Kidney (tissue), 14 donors: ENCODE results near the gene GIPC1. TPM values are rescaled to one million over a fixed set of nuclear protein-coding genes. Genes with fewer than 3 reads are reported as not detected.
A peak's percentile ranks its signal among the peaks of the same experiment; 100 is the strongest.

ENCODE experiments used
- DNase-seq, 5 donors: peaks; one replicate each; pipeline ENCODE4 v3.0.0-alpha.2; 2013 to 2020
- FAIRE-seq: peaks from 2 replicates; lab custom pipeline; 2012; peaks lifted over from hg19 to GRCh38; lab: Jason Lieb, UNC
- H3K27ac ChIP-seq, 2 donors: one replicate each; pipeline ENCODE4 v1.7.0; 2013; ENCODE audit warnings: low read depth in 2 of 2, low read length in 2 of 2, inconsistent platforms in 1 of 2
- H3K27me3 ChIP-seq: one replicate; pipeline ENCODE4 v1.7.1; 2013; ENCODE audit warnings: low read length, inconsistent platforms; ENCODE audit not compliant: control insufficient read depth, insufficient read depth
- H3K36me3 ChIP-seq, 3 donors: one replicate each; pipeline versions ENCODE4 v1.7.0 to v1.7.1; 2013; ENCODE audit warnings: low read length in 3 of 3, control low read depth in 1 of 3, inconsistent platforms in 1 of 3; ENCODE audit not compliant: insufficient read depth in 3 of 3, control insufficient read depth in 2 of 3
- H3K4me1 ChIP-seq, 3 donors: one replicate each; pipeline versions ENCODE4 v1.7.0 to v1.7.1; 2013; ENCODE audit warnings: low read length in 3 of 3, inconsistent platforms in 1 of 3, low read depth in 1 of 3; ENCODE audit not compliant: control insufficient read depth in 2 of 3, insufficient read depth in 2 of 3
- H3K4me3 ChIP-seq, 3 donors: one replicate each; pipeline versions ENCODE4 v1.7.0 to v1.8.1; 2013; ENCODE audit warnings: low read length in 3 of 3, control low read depth in 1 of 3, inconsistent platforms in 1 of 3
- H3K9ac ChIP-seq, 3 donors: one replicate each; pipeline versions ENCODE4 v1.7.0 to v1.7.1; 2013; ENCODE audit warnings: low read length in 3 of 3, control low read depth in 1 of 3, inconsistent platforms in 1 of 3
- H3K9me3 ChIP-seq, 3 donors: one replicate each; pipeline versions ENCODE4 v1.7.0 to v1.7.1; 2013; ENCODE audit warnings: low read length in 3 of 3, control low read depth in 1 of 3, inconsistent platforms in 1 of 3; ENCODE audit not compliant: control insufficient read depth in 2 of 3, insufficient read depth in 1 of 3
- intact Hi-C: fragments of 100-400 bp; cut with DNase I; formaldehyde crosslinking; loops from one replicate; pipeline ENCODE4 v1.11.1; 2022
- polyA plus RNA-seq: library from polyadenylated mRNA; stranded (reverse); fragments of 350-450 nt; fragmentation: Illumina TruSeq; extraction: RNeasy Lipid Tissue Mini Kit (QIAGEN cat#74804); gene quantifications from one replicate; pipeline ENCODE4 v1.2.3, GENCODE V29; 2014; ENCODE audit warnings: low read depth, low replicate concordance; ENCODE audit not compliant: insufficient read depth
- total RNA-seq: library from RNA; stranded (reverse); fragmentation: NEBNext Ultra II Directional; extraction: Animal tissue kit (Norgen Biotek cat#: 25700); gene quantifications from one replicate; pipeline ENCODE4 v1.2.1, GENCODE V29; 2021
- TF ChIP-seq, protein P1 (sequence below): IDR thresholded peaks from 3 replicates; pipeline ENCODE4 v1.5.1; 2012; ENCODE audit warnings: mild to moderate bottlenecking, moderate library complexity, borderline replicate concordance; ENCODE audit not compliant: insufficient read depth; ENCODE audit errors: extremely low read depth
- donor health status: control.
- donor health status: control.
- donor health status: control.
- donor health status: control.
- donor health status: control.
- donor health status: DM: yes; HTN: yes; CAD: no.
- donor health status: Normal renal cell carcinoma (clear cell type).

GIPC1 gene
- total and polyA plus RNA-seq, 2 donors from 2014 or later, result 94.6 to 137 TPM

- FAIRE-seq (no peak), DNase-seq (peak in 2 of 5 donors; percentile 65 to 75)
- TF ChIP-seq, protein P1, sequence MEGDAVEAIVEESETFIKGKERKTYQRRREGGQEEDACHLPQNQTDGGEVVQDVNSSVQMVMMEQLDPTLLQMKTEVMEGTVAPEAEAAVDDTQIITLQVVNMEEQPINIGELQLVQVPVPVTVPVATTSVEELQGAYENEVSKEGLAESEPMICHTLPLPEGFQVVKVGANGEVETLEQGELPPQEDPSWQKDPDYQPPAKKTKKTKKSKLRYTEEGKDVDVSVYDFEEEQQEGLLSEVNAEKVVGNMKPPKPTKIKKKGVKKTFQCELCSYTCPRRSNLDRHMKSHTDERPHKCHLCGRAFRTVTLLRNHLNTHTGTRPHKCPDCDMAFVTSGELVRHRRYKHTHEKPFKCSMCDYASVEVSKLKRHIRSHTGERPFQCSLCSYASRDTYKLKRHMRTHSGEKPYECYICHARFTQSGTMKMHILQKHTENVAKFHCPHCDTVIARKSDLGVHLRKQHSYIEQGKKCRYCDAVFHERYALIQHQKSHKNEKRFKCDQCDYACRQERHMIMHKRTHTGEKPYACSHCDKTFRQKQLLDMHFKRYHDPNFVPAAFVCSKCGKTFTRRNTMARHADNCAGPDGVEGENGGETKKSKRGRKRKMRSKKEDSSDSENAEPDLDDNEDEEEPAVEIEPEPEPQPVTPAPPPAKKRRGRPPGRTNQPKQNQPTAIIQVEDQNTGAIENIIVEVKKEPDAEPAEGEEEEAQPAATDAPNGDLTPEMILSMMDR, result no peak
- peak overlapping the region in 1 of 3 donors; percentile 32 for H3K9ac ChIP-seq
- no peak overlapping the region for H3K4me3 ChIP-seq
- no peaks in the 10 kb centered on the region for H3K9me3 ChIP-seq
- intact Hi-C loops, result no loop called here
- H3K36me3 ChIP-seq, result peaks cover 0 to 16% (median 0%) of the 10 kb centered on the region in 3 donors
- peaks cover 5% of the 10 kb centered on the region for H3K27me3 ChIP-seq
- peaks cover 0 to 24% (median 0%) of the 10 kb centered on the region in 3 donors for H3K4me1 ChIP-seq
- H3K27ac ChIP-seq, result peak overlapping the region; percentile 59 to 78
Observed at GRCh38 chr19:14476327-14476672, 19.6 kb downstream of the GIPC1 start.

DNA sequence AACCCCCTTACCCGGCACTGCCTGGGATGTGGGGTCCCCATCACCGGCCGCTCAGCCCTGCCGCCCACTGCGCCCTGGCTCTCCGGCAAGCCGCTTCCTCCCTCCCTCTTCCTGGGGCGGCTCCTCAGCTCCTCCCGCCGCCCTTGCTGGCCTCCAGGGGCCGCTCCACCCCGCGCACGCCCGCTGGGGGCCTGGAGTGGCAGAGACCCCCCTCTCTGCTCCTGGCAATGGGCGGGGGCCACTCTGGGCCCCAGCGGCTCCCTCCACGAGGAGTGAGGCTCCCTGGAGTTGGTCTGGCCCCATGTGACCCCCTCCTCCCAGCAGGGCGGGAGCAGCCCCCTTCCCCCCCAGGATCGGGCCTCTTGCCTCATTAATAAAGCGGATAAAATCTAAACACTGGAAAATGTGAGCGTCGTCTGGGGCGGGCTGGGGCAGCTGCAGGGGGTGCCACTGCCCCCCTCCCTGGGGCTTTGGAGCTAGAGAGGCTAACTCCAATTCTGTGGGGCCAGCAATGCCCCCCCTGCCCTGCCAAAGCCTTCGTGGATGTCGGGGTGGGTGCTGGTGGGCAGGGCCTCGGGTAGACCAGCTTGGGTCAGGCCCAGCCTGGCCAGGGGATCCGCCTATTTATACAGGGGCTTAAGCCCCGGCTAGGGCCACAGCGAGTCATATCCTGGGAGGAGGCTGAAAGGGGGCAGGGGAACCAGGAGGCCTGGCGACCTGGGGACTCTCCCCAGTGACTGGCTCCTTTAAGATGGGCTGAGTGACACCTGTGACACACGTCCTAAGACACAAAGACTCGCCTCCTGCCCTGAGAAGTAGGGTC is 20.5 kb downstream of the GIPC1 start, which contains the start of gene PTGER1:
Gene PTGER1, minus strand, starts transcription at position 104 of the 823 bp plus-strand sequence. CDS start 1,034 bp downstream, outside the sequence.
- H3K27ac ChIP-seq, result peak within 1 kb of the TSS; percentile 59 to 78
- peak; percentile 47 to 87 (median 75) for DNase-seq
- no peak for FAIRE-seq

GRCh38 chr19:14474827-14475226 is 21.1 kb downstream of the GIPC1 start:
- intact Hi-C loops, result no loop called here
- Histone ChIP-seq H3K4me3 (peak overlapping the region in 2 of 3 donors; percentile 36 to 41), H3K9me3 (no peaks in the 10 kb centered on the region), H3K36me3 (peaks cover 0 to 13% (median 0%) of the 10 kb centered on the region in 3 donors), H3K9ac (peak overlapping the region in 1 of 3 donors; percentile 34), H3K27me3 (peaks cover 5% of the 10 kb centered on the region), H3K4me1 (peaks cover 0 to 24% (median 0%) of the 10 kb centered on the region in 3 donors), H3K27ac (peak overlapping the region in 1 of 2 donors; percentile 43)
- TF ChIP-seq, protein P1, result no peak
- DNase-seq, result peak in 2 of 5 donors; percentile 65 to 78
- no peak for FAIRE-seq

More for the DNA sequence above, 20.5 kb downstream of the GIPC1 start, which contains the start of gene PTGER1:
- Histone ChIP-seq H3K36me3 (peaks cover 0 to 13% (median 0%) of the 10 kb centered on the region in 3 donors), H3K4me3 (peak within 1 kb of the TSS in 2 of 3 donors; percentile 36 to 41), H3K9me3 (no peaks in the 10 kb centered on the region), H3K27me3 (peaks cover 5% of the 10 kb centered on the region), H3K9ac (peak within 1 kb of the TSS in 2 of 3 donors; percentile 32 to 34), H3K4me1 (peaks cover 0 to 24% (median 0%) of the 10 kb centered on the region in 3 donors)
- TF ChIP-seq, protein P1, result peak; percentile 3
- intact Hi-C loops, result no loop called here
